Activated naive CD4-positive, alpha-beta T cell treated with anti-CD3 and anti-CD28 coated beads, Interleukin-2, amount 10 ng/mL, durations not matched to agents 7 days and 5 days (primary cell): ENCODE results near the gene RENBP.

Experiments
- CTCF ChIA-PET: fragments of 350-600 bp; sonication (Branson Sonifier 250); formaldehyde crosslinking; loops from one replicate; lab custom pipeline; 2021; ENCODE audit warnings: antibody characterized with exemption; lab: Charles Lee
- DNase-seq: peaks from one replicate; pipeline ENCODE4 v3.0.0-alpha.2; 2020
- H3K27ac Mint-ChIP-seq: one replicate; pipeline ENCODE4 v1.8.0; 2021; ENCODE audit warnings: mild to moderate bottlenecking, moderate library complexity, mixed read lengths
- H3K27me3 Mint-ChIP-seq: one replicate; pipeline ENCODE4 v1.8.0; 2021; ENCODE audit warnings: mild to moderate bottlenecking, mixed read lengths
- H3K36me3 Mint-ChIP-seq: one replicate; pipeline ENCODE4 v1.8.0; 2021; ENCODE audit warnings: mixed read lengths
- H3K4me1 Mint-ChIP-seq: one replicate; pipeline ENCODE4 v1.8.0; 2021; ENCODE audit warnings: mixed read lengths
- H3K4me3 Mint-ChIP-seq: one replicate; pipeline ENCODE4 v1.8.0; 2021; ENCODE audit warnings: mild to moderate bottlenecking, moderate library complexity, mixed read lengths
- H3K9me3 Mint-ChIP-seq: one replicate; pipeline ENCODE4 v1.8.0; 2021; ENCODE audit warnings: mixed read lengths

RENBP gene

DNA sequence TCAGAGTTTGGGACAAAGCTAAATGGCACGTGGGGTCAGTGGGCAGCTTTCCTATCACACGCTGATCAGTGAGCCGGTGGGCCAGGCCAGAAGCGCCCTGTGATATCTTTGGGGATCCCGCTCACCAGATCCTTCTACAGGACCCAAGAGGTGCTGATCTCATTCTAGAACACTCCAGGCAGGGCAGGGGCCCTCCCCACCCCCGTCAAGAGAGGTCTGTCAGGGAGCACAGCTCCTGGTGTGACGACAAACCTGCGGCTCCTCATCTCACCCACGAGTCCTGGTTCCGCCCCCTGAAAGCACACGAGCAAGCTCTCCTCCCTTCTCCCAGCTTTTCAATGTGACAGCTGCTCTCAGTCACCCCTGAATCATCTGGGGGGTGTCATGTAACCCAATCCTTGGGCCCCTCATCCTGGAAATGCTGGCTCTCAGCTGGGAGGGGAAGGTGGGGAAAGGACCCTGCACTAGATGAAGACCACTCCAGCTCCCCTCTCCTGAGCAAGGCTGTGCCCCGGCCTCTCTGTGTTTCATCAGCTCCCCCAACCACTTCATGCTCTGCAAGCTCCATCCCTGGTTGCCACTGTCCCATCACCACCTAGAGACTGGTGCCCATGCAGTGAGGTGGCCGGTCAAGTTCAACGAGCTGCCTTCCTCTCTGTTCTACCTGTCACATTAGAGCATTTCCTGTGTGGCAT is 22.5 kb upstream of the RENBP start:
- CTCF ChIA-PET, result interaction anchor here (0.7 to 4.0 kb wide), 3 partner anchors 14 to 21 kb away, joined by 3 to 26 read pairs (median 3); no protein-coding TSS in a partner anchor
- peaks cover 23% of the 10 kb centered on the region for H3K36me3 Mint-ChIP-seq
- H3K27me3 Mint-ChIP-seq, result no peaks in the 10 kb centered on the region
- H3K4me3 Mint-ChIP-seq, result peak overlapping the region; percentile 100
- H3K27ac Mint-ChIP-seq, result peak overlapping the region; percentile 100
- no peaks in the 10 kb centered on the region for H3K9me3 Mint-ChIP-seq
- peaks cover 31% of the 10 kb centered on the region for H3K4me1 Mint-ChIP-seq
- peak; percentile 43 for DNase-seq

DNA sequence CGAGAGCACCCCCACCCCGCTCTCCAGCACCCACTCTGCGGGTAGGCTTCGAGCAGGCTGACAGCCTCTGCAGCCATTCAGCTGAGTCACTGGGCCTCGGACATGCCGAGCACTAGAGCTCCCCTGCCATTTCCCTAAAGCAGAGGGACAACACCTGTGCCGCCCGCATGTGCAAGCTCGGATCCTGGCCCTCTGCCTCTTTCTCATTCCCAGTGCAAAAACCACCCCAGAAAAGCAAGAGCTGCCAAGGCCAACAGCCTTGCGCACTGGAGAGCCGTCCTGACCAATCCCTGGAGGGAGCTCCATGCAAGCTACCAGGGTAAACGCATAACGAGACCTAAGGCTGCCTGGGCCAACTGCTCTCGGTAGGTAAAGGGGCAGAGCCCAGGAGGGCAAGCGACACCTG is 21.8 kb upstream of the RENBP start:
- Mint-ChIP-seq H3K4me1 (peaks cover 31% of the 10 kb centered on the region), H3K4me3 (peak overlapping the region; percentile 45), H3K27me3 (no peaks in the 10 kb centered on the region), H3K27ac (peak overlapping the region; percentile 100), H3K36me3 (peaks cover 21% of the 10 kb centered on the region), H3K9me3 (no peaks in the 10 kb centered on the region)
- no peak for DNase-seq
- CTCF ChIA-PET, result interaction anchor here (0.7 to 4.0 kb wide), 3 partner anchors 14 to 21 kb away, joined by 3 to 26 read pairs (median 3); no protein-coding TSS in a partner anchor

DNA sequence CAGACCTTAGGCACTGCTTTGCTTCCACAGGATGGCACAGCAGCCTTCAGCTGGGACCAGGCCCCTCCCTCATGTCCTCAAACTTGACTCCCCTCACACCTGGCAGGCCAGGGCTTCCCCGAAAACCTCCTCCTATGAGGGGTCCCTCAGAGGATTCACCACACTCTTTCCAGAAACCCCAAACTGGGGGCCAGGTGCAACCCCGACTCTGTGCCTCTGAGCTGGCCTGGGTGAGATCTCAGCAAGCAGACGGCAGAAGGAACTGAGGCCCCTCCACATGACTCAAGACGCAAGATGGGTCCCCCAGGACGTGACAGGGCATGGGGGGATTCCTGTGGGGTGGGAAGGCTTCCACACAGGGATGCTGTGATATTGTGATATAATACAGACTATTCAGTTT is 21.0 kb upstream of the RENBP start:
- Mint-ChIP-seq H3K27me3 (no peaks in the 10 kb centered on the region), H3K9me3 (no peaks in the 10 kb centered on the region), H3K36me3 (peaks cover 21% of the 10 kb centered on the region), H3K4me1 (peaks cover 31% of the 10 kb centered on the region), H3K27ac (peak overlapping the region; percentile 28), H3K4me3 (no peak overlapping the region)
- no peak for DNase-seq
- CTCF ChIA-PET, result no interaction called here

DNA sequence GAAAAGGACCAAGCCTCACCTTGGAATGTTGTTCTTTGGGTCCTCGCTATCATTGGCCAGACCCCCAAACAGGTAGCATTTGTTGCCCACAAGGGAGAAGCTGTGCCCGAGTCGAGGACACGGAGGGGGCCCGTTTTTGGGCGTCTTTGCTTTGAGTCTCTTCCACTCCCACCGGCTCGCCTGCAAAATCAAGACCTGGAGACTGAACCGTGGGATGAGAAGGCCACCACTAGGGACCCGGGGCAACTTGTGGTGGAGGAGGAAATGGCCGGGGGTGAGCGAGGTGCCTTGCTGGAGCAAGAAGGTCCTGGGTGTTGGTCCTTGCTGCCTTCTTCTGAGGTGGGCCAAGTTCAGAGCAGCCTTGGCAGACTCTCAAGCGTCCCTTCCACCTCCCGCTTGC is 19.7 kb upstream of the RENBP start:
- no peak for DNase-seq
- Mint-ChIP-seq H3K27ac (peak overlapping the region; percentile 58), H3K4me1 (peaks cover 31% of the 10 kb centered on the region), H3K36me3 (peaks cover 15% of the 10 kb centered on the region), H3K9me3 (no peaks in the 10 kb centered on the region), H3K4me3 (no peak overlapping the region), H3K27me3 (no peaks in the 10 kb centered on the region)
- CTCF ChIA-PET, result no interaction called here

DNA sequence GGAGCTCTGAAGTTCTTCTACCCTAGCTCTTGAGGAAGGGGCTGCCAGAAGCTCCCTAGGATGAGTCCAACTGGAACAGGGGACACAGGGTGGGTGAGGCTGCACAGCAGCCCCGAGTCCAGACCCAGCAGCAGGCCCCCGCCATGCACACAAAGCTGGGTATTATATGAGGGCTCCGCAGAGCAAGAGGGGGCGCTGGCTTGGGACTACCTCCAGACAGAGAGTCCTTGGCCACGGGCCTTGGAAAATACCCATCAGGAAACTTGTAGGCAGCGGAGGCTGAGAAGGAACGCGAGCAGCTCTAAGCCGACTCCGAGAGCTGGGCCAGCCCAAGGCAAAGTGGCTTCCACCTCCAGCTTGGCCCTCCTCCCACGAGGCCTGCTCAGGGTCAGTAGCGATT is 19.1 kb upstream of the RENBP start:
- no peak overlapping the region for H3K4me3 Mint-ChIP-seq
- no peak for DNase-seq
- CTCF ChIA-PET, result no interaction called here
- peaks cover 31% of the 10 kb centered on the region for H3K4me1 Mint-ChIP-seq
- H3K9me3 Mint-ChIP-seq, result no peaks in the 10 kb centered on the region
- H3K36me3 Mint-ChIP-seq, result peaks cover 16% of the 10 kb centered on the region
- H3K27me3 Mint-ChIP-seq, result no peaks in the 10 kb centered on the region
- no peak overlapping the region for H3K27ac Mint-ChIP-seq

DNA sequence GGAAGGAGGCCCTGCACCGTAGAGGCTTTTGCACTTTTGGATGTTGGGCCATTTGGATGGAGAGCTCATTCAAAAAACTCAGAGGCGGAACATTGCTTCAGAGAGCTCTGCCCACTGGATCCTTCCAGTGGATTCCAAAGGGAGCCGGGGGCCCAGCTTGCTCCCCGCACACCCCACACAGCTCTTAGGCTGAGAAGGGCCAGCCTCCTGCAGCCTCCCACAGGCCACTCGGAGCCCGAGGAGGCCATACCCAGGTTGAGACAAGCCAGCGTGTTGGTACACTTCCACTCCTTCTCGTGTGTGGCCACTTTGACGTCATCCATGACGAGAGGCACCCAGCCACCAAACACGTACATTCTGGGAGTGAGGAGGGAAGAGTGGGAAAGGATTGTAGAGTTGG is 16.8 kb upstream of the RENBP start:
- Mint-ChIP-seq H3K9me3 (no peaks in the 10 kb centered on the region), H3K4me3 (no peak overlapping the region), H3K27ac (no peak overlapping the region), H3K36me3 (peaks cover 9% of the 10 kb centered on the region), H3K4me1 (peaks cover 12% of the 10 kb centered on the region), H3K27me3 (no peaks in the 10 kb centered on the region)
- DNase-seq, result no peak
- CTCF ChIA-PET, result interaction anchor here (1.0 kb wide), 1 partner anchor 9 kb away, joined by 4 read pairs; no protein-coding TSS in a partner anchor

DNA sequence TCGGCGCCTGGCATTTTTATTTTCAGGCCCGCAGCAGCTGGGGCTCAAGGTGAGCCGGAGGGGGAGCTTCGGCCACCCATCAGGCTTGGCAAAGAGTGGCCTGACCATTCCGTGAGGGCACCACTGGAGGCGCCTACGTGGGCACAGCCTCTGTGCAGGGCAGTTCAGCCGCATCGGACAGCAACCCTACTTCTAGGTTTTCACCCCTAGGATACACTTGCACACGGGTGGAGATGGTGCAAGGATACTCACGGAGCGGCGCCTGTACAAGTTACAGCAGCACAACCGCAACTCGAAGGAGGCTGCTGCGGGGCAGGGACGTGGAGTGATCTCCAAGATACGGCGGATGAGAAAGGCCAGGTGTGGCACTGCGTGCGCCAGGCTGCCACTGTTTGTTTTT is 16.3 kb upstream of the RENBP start:
- Mint-ChIP-seq H3K27ac (no peak overlapping the region), H3K4me3 (no peak overlapping the region), H3K9me3 (no peaks in the 10 kb centered on the region), H3K4me1 (peaks cover 7% of the 10 kb centered on the region), H3K36me3 (peaks cover 9% of the 10 kb centered on the region), H3K27me3 (no peaks in the 10 kb centered on the region)
- CTCF ChIA-PET, result interaction anchor here (1.0 to 1.3 kb wide), 2 partner anchors 9 to 15 kb away, joined by 3 to 4 read pairs; no protein-coding TSS in a partner anchor
- DNase-seq, result no peak

DNA sequence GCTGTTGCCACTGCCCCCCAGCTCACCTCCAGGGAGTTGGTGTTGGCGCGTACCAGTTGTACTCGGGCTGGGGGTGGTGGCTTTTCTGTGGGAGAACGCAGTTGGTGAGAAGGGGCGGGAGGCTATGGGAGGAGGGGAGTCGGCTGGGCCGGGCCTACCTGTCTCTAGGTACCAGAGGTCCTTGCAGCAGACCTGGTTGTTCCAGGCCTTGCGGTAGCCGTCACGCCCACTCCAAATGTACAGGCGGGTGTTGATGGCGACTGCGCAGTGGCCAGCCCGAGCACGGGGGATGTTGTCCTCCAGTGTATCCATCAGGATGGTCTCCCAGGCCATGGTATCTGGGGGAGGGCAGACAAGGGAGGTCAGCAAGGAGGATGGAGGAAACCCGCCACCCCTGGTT is 15.6 kb upstream of the RENBP start:
- peaks cover 14% of the 10 kb centered on the region for H3K36me3 Mint-ChIP-seq
- no peak overlapping the region for H3K4me3 Mint-ChIP-seq
- no peak for DNase-seq
- H3K9me3 Mint-ChIP-seq, result no peaks in the 10 kb centered on the region
- H3K27ac Mint-ChIP-seq, result no peak overlapping the region
- no peaks in the 10 kb centered on the region for H3K27me3 Mint-ChIP-seq
- peaks cover under 1% of the 10 kb centered on the region for H3K4me1 Mint-ChIP-seq
- CTCF ChIA-PET, result interaction anchor here (1.2 to 1.3 kb wide), 2 partner anchors 14 to 53 kb away, joined by 3 read pairs; no protein-coding TSS in a partner anchor

DNA sequence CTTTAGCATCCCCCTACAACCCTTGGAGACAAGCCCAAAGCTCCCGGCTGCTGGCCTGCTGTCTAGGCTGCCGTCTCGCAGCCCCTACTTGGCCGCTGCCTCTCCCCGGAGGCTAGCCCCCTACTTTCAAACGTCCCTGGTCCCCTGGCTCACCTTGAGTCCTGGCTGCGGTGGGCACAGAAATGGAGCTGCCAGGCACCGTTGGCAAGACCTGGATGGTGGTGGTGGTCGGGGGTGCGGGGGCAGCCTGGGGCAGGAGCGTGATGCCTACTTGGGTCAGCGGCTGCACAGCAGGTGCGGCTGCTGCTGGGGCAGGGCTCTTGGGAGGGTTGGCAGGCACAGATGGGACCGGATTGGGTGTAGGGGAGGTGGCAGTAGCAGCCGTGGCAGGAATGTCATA is 15.2 kb upstream of the RENBP start:
- Mint-ChIP-seq H3K4me1 (no peaks in the 10 kb centered on the region), H3K27ac (no peak overlapping the region), H3K4me3 (no peak overlapping the region), H3K9me3 (no peaks in the 10 kb centered on the region), H3K27me3 (no peaks in the 10 kb centered on the region), H3K36me3 (peaks cover 15% of the 10 kb centered on the region)
- CTCF ChIA-PET, result interaction anchor here (1.2 to 1.3 kb wide), 2 partner anchors 14 to 53 kb away, joined by 3 read pairs; no protein-coding TSS in a partner anchor
- DNase-seq, result no peak

DNA sequence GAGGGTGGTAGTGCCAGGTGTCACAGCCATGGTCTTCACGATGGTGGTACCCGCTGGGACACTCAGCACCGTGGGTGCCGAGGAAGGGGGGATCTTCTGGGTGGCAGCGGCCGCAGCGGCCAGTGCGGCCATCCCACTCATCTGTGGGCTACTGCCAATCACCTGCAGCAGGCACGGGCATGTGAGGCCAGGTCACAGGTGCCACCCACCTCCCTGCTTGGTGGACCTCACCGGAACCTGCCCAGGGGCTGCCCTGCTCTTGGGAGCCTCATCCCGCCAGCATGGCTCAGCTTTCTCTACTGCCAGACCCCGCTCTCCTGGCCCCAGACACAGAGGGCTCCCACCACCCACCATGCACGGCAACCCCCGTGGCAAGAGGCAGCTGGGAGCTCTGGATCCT is 14.2 kb upstream of the RENBP start:
- Mint-ChIP-seq H3K36me3 (peaks cover 18% of the 10 kb centered on the region), H3K4me3 (no peak overlapping the region), H3K27ac (no peak overlapping the region), H3K9me3 (no peaks in the 10 kb centered on the region), H3K27me3 (no peaks in the 10 kb centered on the region), H3K4me1 (peaks cover 3% of the 10 kb centered on the region)
- DNase-seq, result no peak
- CTCF ChIA-PET, result no interaction called here

DNA sequence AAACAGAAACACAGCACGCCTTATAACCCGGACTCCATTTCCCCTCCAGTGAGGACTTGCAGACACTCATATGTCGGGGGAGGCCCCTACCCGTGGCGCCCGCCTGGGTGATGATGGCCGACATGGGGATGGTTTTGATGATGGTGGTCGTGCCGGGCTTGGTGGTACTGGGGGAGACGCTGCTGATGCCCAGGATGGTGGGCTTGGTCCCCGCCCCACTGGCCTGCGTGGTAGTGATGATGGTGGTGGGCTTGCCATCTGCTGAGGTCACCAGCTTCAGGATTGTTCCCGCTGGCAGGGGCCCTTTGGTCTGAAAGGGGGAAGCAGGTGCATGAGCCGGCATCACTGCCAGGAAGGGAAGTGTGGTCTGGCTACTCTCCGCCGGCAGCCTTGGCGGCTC is 12.8 kb upstream of the RENBP start:
- H3K9me3 Mint-ChIP-seq, result no peaks in the 10 kb centered on the region
- H3K36me3 Mint-ChIP-seq, result peaks cover 23% of the 10 kb centered on the region
- CTCF ChIA-PET, result interaction anchor here (1.1 kb wide), 1 partner anchor 10 kb away, joined by 3 read pairs; no protein-coding TSS in a partner anchor
- no peak overlapping the region for H3K27ac Mint-ChIP-seq
- no peak for DNase-seq
- H3K4me3 Mint-ChIP-seq, result no peak overlapping the region
- no peaks in the 10 kb centered on the region for H3K27me3 Mint-ChIP-seq
- H3K4me1 Mint-ChIP-seq, result peaks cover 10% of the 10 kb centered on the region

DNA sequence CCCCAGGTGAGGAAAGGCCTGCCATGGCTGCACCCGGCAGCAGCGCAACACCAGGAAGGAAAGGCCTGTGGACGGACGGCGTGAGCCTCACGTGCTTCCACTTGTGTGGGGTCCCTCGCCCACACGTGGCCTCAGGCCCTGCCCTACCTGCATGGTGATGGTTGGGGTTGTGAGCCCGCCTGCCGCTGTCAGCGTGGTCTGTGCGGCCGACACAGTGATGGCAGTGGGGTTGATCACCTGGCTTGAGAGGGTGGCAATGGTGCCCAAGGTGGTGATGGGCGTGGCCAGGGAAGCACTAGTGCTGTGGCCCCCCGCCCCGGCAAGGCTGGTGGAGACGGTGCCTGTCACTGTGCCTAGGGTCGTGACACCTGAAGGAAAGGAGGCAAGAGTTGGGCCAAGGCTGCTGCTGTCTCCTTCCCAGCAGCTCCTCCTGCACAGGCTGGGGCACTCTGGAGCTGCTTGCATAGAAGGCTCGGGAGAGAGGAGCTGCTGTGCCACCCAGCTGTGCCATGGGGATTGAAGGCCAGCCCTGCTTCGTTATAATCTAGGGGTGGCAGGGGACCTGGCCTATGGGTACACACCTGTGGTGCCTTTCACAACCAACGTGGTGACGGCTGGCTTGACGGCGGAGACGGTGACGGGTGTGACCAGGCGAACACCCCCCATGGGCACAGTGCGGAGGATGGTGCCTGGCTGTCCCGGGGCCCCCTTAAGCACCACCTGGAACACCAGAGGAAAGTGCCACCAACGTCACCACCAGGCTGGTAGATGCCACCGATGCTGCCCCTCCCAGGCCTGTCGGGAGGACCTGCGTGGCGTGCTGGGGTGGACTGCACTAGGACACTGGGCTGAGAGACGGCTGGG is 11.8 kb upstream of the RENBP start:
- Mint-ChIP-seq H3K27ac (peak overlapping the region; percentile 71), H3K4me3 (no peak overlapping the region), H3K4me1 (peaks cover 12% of the 10 kb centered on the region), H3K27me3 (no peaks in the 10 kb centered on the region), H3K9me3 (no peaks in the 10 kb centered on the region), H3K36me3 (peaks cover 26% of the 10 kb centered on the region)
- CTCF ChIA-PET, result no interaction called here
- no peak for DNase-seq

DNA sequence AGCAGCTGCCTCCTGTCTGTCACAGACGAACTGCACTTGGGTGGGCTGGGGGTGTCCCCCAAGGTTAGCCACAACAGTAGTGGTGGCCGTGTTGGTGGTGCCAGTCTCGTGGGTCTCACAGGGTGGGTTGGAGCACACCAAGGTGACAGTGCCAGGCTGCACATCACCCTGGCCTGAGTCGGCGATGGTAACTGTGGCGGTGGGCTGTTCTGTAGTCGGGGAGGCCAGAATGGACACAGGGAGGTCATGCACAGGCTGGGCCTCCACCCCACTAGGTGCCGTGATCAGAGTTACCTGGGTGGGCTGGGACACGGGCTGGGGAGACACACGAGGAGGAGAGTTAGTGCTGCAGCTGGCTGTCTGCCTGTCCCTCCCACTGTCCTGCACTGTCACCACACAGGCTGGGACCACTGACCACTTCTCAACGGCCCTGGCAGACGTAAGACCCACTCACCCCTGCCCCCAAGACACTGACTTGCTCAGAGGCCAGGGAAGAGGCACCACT is 10.8 kb upstream of the RENBP start:
- CTCF ChIA-PET, result no interaction called here
- Mint-ChIP-seq H3K4me1 (peaks cover 20% of the 10 kb centered on the region), H3K9me3 (no peaks in the 10 kb centered on the region), H3K4me3 (no peak overlapping the region), H3K36me3 (peaks cover 33% of the 10 kb centered on the region), H3K27me3 (no peaks in the 10 kb centered on the region), H3K27ac (peak overlapping the region; percentile 71)
- no peak for DNase-seq

DNA sequence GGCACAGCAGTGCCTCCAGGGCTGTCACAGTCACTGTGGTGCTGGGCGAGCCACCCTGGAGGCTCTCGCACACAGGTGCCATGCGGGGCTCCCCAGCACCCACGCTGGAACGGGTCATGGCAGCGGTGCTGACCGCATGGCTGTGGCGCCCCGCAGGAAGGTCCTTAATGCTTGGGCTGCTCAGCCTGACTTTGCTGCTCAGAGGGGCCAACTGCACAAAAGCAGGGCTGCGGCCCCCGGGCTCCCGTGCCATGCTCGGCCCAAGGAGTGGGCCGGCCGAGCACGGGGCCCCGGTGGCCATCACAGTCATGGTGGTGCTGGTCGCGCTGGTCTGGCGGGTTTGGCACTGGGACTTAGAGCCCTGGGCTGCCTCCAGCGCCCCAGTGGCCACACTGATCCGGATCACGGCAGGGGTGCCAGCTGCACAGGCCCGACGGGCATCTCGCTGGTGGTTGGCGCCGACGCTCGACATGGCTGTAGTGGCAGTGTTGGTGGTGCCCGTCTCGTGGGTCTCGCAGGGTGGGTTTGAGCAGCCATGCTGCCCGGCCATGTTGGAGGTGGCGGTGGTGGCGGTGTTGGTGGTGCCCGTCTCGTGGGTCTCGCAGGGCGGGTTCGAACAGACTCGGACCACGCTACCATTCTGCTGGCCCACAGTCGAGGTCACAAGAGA is 10.2 kb upstream of the RENBP start:
- Mint-ChIP-seq H3K27me3 (no peaks in the 10 kb centered on the region), H3K9me3 (no peaks in the 10 kb centered on the region), H3K4me3 (no peak overlapping the region), H3K36me3 (peaks cover 36% of the 10 kb centered on the region), H3K4me1 (peaks cover 25% of the 10 kb centered on the region), H3K27ac (peak overlapping the region; percentile 68)
- CTCF ChIA-PET, result no interaction called here
- DNase-seq, result no peak
